K562 (cell line): ENCODE results near the gene MAD1L1. TPM values are rescaled to one million over a fixed set of nuclear protein-coding genes. Genes with fewer than 3 reads are reported as not detected.

Experiments used
- ATAC-seq: fragments of 200-7000 bp; cut with Tn5 transposase; 3 replicates; pipeline ENCODE4 v1.9.1; 2020; ENCODE audit warnings: moderate library complexity
- BruUV-seq: library from RNA; stranded (reverse); fragments of 400-500 nt; replicated peaks from 2 replicates; lab custom pipeline; 2021; lab: Mats Ljungman, UMichigan
- CTCF ChIA-PET: fragments of 300-600 bp; formaldehyde crosslinking; extraction: SDS; loops from one replicate; lab custom pipeline; 2021; ENCODE audit warnings: low intra/inter-chr PET ratio; lab: Yijun Ruan, JAX
- POLR2A ChIA-PET: fragments of 300-600, 350-650 bp; sonication (Branson Sonifier 250); formaldehyde crosslinking; extraction: SDS; loops from one replicate; lab custom pipeline; 2021; ENCODE audit warnings: antibody characterized with exemption, inconsistent platforms; lab: Yijun Ruan, JAX
- DNase-seq, 4 experiments: peaks; one replicate each; pipeline versions ENCODE4 v3.0.0 to v3.0.0-alpha.2; 2011 to 2018; ENCODE audit warnings: low spot score in 3 of 4, mixed read lengths in 3 of 4; ENCODE audit errors: extremely low read depth in 1 of 4
- FAIRE-seq: peaks from 2 replicates; lab custom pipeline; 2011; peaks lifted over from hg19 to GRCh38; lab: Jason Lieb, UNC
- H2AFZ ChIP-seq: 2 replicates; pipeline ENCODE4 v1.6.0; 2011; ENCODE audit warnings: low read depth, low read length, control low read depth, inconsistent platforms
- H3K27ac ChIP-seq: fragments of 200-600 bp; 3 replicates; pipeline ENCODE4 v1.8.0; 2011; ENCODE audit warnings: low read depth, mild to moderate bottlenecking, control low read depth, inconsistent platforms, low read length, moderate library complexity, mixed read lengths; ENCODE audit errors: extremely low read depth
- H3K27me3 ChIP-seq, 2 experiments: fragments of 300-600 bp in 1 of 2; 2 replicates in 1 of 2; 3 replicates in 1 of 2; pipeline versions ENCODE4 v1.6.0 to v1.8.0; 2011; ENCODE audit warnings: inconsistent platforms in 2 of 2, low read length in 2 of 2, mild to moderate bottlenecking in 1 of 2, mixed read lengths in 1 of 2, moderate library complexity in 1 of 2; ENCODE audit not compliant: control insufficient read depth in 2 of 2, insufficient read depth in 2 of 2
- H3K36me3 ChIP-seq: fragments of 300-600 bp; 3 replicates; pipeline ENCODE4 v1.8.0; 2011; ENCODE audit warnings: mild to moderate bottlenecking, low read length, inconsistent platforms; ENCODE audit not compliant: control insufficient read depth, insufficient read depth
- H3K4me1 ChIP-seq, 2 experiments: fragments of 200-600 bp in 1 of 2; replicated peaks in 1 of 2; 2 replicates in 1 of 2; 3 replicates in 1 of 2; pipeline versions ENCODE4 v1.5.1 to v1.8.0; 2011; ENCODE audit warnings: inconsistent platforms in 2 of 2, low read length in 2 of 2, mild to moderate bottlenecking in 1 of 2, mixed read lengths in 1 of 2, moderate library complexity in 1 of 2; ENCODE audit not compliant: control insufficient read depth in 2 of 2, insufficient read depth in 2 of 2
- H3K4me2 ChIP-seq: 2 replicates; pipeline ENCODE4 v1.6.1; 2011; ENCODE audit warnings: low read length, control low read depth, inconsistent platforms, mixed read lengths; ENCODE audit not compliant: insufficient read depth
- H3K4me3 ChIP-seq: fragments of 200-600 bp; sonication (generic), shearing (Covaris generic); 2 replicates; pipeline ENCODE4 v1.5.1; 2016; ENCODE audit warnings: control low read depth, inconsistent platforms
- H3K79me2 ChIP-seq: fragments of 200-600 bp; 3 replicates; pipeline ENCODE4 v1.8.0; 2011; ENCODE audit warnings: low read length, inconsistent platforms; ENCODE audit not compliant: control insufficient read depth, insufficient read depth
- H3K9ac ChIP-seq, 2 experiments: 2 replicates each; pipeline versions ENCODE4 v1.6.0 to v1.6.1; 2011; ENCODE audit warnings: low read depth in 2 of 2, low read length in 2 of 2, control low read depth in 1 of 2, inconsistent platforms in 1 of 2, mild to moderate bottlenecking in 1 of 2, mixed read lengths in 1 of 2; ENCODE audit not compliant: insufficient read depth in 1 of 2
- H3K9me1 ChIP-seq: one replicate; pipeline ENCODE4 v1.6.0; 2011; ENCODE audit warnings: inconsistent platforms, mild to moderate bottlenecking, low read length, moderate library complexity; ENCODE audit not compliant: control insufficient read depth, insufficient read depth
- H3K9me3 ChIP-seq: replicated peaks from 2 replicates; pipeline ENCODE4 v1.5.1; 2011; ENCODE audit warnings: low read depth, low read length, inconsistent platforms; ENCODE audit not compliant: control insufficient read depth, insufficient read depth
- H4K20me1 ChIP-seq: replicated peaks from 2 replicates; pipeline ENCODE4 v1.6.1; 2011; ENCODE audit warnings: low read length, inconsistent platforms, mixed read lengths; ENCODE audit not compliant: control insufficient read depth, insufficient read depth
- CTCF ChIP-seq, 3 experiments: IDR thresholded peaks in 2 of 3; conservative IDR thresholded peaks in 1 of 3; 2 replicates each; pipeline ENCODE4 v1.5.1; 2011 to 2012; ENCODE audit warnings: low read length in 3 of 3, mild to moderate bottlenecking in 3 of 3, control low read depth in 2 of 3, improper control_type of control experiment in 1 of 3, inconsistent platforms in 1 of 3, low read depth in 1 of 3, mixed read lengths in 1 of 3, moderate library complexity in 1 of 3; ENCODE audit not compliant: insufficient read depth in 2 of 3
- TEAD4 ChIP-seq, 2 experiments: sonication (generic) in 1 of 2; formaldehyde crosslinking in 1 of 2; IDR thresholded peaks; 2 replicates each; pipeline versions ENCODE4 v1.6.1 to v1.8.0; 2012 to 2022; ENCODE audit warnings: borderline replicate concordance in 1 of 2, inconsistent platforms in 1 of 2, low read length in 1 of 2, mild to moderate bottlenecking in 1 of 2, missing genetic modification reagents in 1 of 2
- TFE3 ChIP-seq: fragments of 450-650 bp; formaldehyde crosslinking; IDR thresholded peaks from 2 replicates; pipeline ENCODE4 v1.4.0; 2020; ENCODE audit warnings: mild to moderate bottlenecking, mixed read lengths
- U2AF2 ChIP-seq: fragments of 200-400 bp; formaldehyde crosslinking; optimal IDR thresholded peaks from 2 replicates; pipeline ENCODE3; 2017; ENCODE audit warnings: low read depth, mild to moderate bottlenecking, low read length
- WGBS: fragments of 100-300 bp; shearing (Covaris generic); methylation state at CpG from one replicate; pipeline ENCODE4 v1.1.6; 2016; ENCODE audit warnings: low coverage, mixed read lengths; ENCODE audit not compliant: insufficient coverage; ENCODE audit errors: missing lambda C conversion rate; 5-methylcytosine and 5-hydroxymethylcytosine counted together
- in situ Hi-C: fragments of 300-500 bp; cut with MboI; formaldehyde crosslinking; loops from 4 replicates; pipeline ENCODE4 v1.15.0; 2018; ENCODE audit warnings: inconsistent platforms, mixed read lengths
- intact Hi-C: fragments of 100-400 bp; cut with micrococcal nuclease; formaldehyde crosslinking; loops from 2 replicates; pipeline ENCODE4 v1.14.2; 2022
- polyA plus RNA-seq, 8 experiments: library from polyadenylated mRNA; depleted of rRNA in 4 of 8; stranded (reverse) in 5 of 8; unstranded in 3 of 8; fragments of >200 nt; fragmentation: Nextera tagmentation in 2 of 8; fragmentation: Illumina TruSeq in 1 of 8; extraction: Ambion mirVana in 2 of 8; extraction: Trizol in 1 of 8; gene quantifications; 2 replicates each; pipeline versions ENCODE4 v1.2.1 to v1.2.3, GENCODE V29; 2011 to 2014; ENCODE audit warnings: inconsistent platforms in 1 of 8, missing spikeins in 1 of 8
- total RNA-seq, 7 experiments: library from RNA; depleted of rRNA in 6 of 7; stranded (reverse); fragments of >200 nt in 6 of 7; fragmentation: Illumina TruSeq in 2 of 7; extraction: Trizol in 2 of 7; gene quantifications; 2 replicates each; pipeline versions ENCODE4 v1.2.1 to v1.2.3, GENCODE V29; 2011 to 2021; ENCODE audit warnings: low replicate concordance in 1 of 7

Gene MAD1L1
- total and polyA plus RNA-seq, 9 of the 15 experiments (the other 6 are each of a cell fraction or from before 2014, with no cell fraction given) = 1.7 to 89.7 (median 18.0) TPM

GRCh38 chr7:2148189-2148588 lies 84.6 kb downstream of the MAD1L1 start:
- no peaks in the 10 kb centered on the region for H3K79me2 ChIP-seq
- FAIRE-seq (no peak), ATAC-seq (no peak), DNase-seq (no peak)
- H3K9me1 ChIP-seq = no peaks in the 10 kb centered on the region
- H3K36me3 ChIP-seq = peaks cover 46% of the 10 kb centered on the region; the same call in 2 of the 3 replicates
- H3K9me3 ChIP-seq = no peaks in the 10 kb centered on the region
- 87% methylated on average over 7 of the region's 11 CpGs for WGBS
- no TSS peak for BruUV-seq
- no peak overlapping the region for H2AFZ ChIP-seq
- no peak for TF ChIP-seq U2AF2
- ChIA-PET POLR2A (interaction anchor here (0.5 kb wide), 1 partner anchor 15 kb away, joined by 3 read pairs; no protein-coding TSS in a partner anchor), CTCF (no interaction called here)
- H3K27ac ChIP-seq = no peak overlapping the region
- in situ Hi-C loops (no loop called here), intact Hi-C loops (no loop called here)
- no peaks in the 10 kb centered on the region for H3K27me3 ChIP-seq
- H4K20me1 ChIP-seq = peaks cover 6% of the 10 kb centered on the region; the same call in 1 of the 2 replicates
- H3K9ac ChIP-seq = no peak overlapping the region
- H3K4me2 ChIP-seq = no peak overlapping the region
- no peak overlapping the region for H3K4me3 ChIP-seq
- H3K4me1 ChIP-seq = peaks cover 0 to 13% of the 10 kb centered on the region in 2 experiments; a peak in 1 of 5 replicates

- Histone ChIP-seq H3K27ac (no peak overlapping the region), H3K36me3 (peaks cover 43% of the 10 kb centered on the region; the same call in 2 of the 3 replicates), H3K4me2 (no peak overlapping the region), H3K27me3 (no peaks in the 10 kb centered on the region), H3K4me3 (no peak overlapping the region), H3K9ac (no peak overlapping the region), H2AFZ (no peak overlapping the region), H4K20me1 (peaks cover 6% of the 10 kb centered on the region; the same call in 1 of the 2 replicates), H3K4me1 (peaks cover 0 to 16% of the 10 kb centered on the region in 2 experiments; a peak in 2 of 5 replicates), H3K9me3 (no peaks in the 10 kb centered on the region), H3K9me1 (no peaks in the 10 kb centered on the region), H3K79me2 (no peaks in the 10 kb centered on the region)
- in situ Hi-C loops (no loop called here), intact Hi-C loops (no loop called here)
- DNase-seq (no peak), ATAC-seq (no peak), FAIRE-seq (no peak)
- no TSS peak for BruUV-seq
- ChIA-PET CTCF (interaction anchor here (0.6 kb wide), 1 partner anchor 480 kb away, joined by 3 read pairs; no protein-coding TSS in a partner anchor), POLR2A (no interaction called here)
- WGBS = 90% methylated on average over 31 of the region's 35 CpGs
- peak; percentile 50 for TF ChIP-seq TFE3 (CRISPR knock-in tag)
- no peak for TF ChIP-seq TEAD4 (IDR thresholded peaks at IDR 0.05; ENCODE audit: low read length)
- no peak for TF ChIP-seq TEAD4 (CRISPR knock-in tag; IDR thresholded peaks at IDR 0.05; ENCODE audit: borderline replicate concordance)
- peak in 1 of 3 experiments; percentile 14; a peak in 1 of 6 replicates for TF ChIP-seq CTCF (IDR thresholded peaks at IDR 0.05 in 2 of 3, conservative IDR thresholded peaks at IDR 0.05 in 1 of 3; ENCODE audit: insufficient read depth in 2 of 3, low read depth in 1 of 3, low read length in 3 of 3)
Measured at GRCh38 chr7:2146676-2147472, 85.9 kb downstream of the MAD1L1 start.
